ENCODE results near the gene ANKRD36C. TPM values are rescaled to one million over a fixed set of nuclear protein-coding genes. Genes with fewer than 3 reads are reported as not detected.
"Not testable (repeated sequence)": the region's sequence is repeated elsewhere in the genome, so short reads cannot be mapped to it uniquely, and the experiment has no call there.

The ANKRD36C gene
- total and polyA plus RNA-seq, 4 donors: 17.6 to 144 (median 69.1) TPM

- not testable (repeated sequence) for DNase-seq (ENCODE audit: low read depth in 4 of 6, low spot score in 6 of 6); H3K36me3 ChIP-seq (ENCODE audit: control insufficient read depth, insufficient read depth, low read length); H3K27ac ChIP-seq (ENCODE audit: low read depth, low read length); H3K4me3 ChIP-seq (ENCODE audit: low read depth, low read length); H3K9me3 ChIP-seq (ENCODE audit: control insufficient read depth, insufficient read depth, low read length); H3K4me1 ChIP-seq (ENCODE audit: control insufficient read depth, insufficient read depth, low read length); H3K27me3 ChIP-seq (ENCODE audit: control insufficient read depth, insufficient read depth, low read length)
- WGBS (ENCODE audit: insufficient coverage): no CpG with 5 or more reads among the region's 1 CpG
Observed at GRCh38 chr2:95917007-95917406, 74.6 kb downstream of the ANKRD36C start.

- not testable (repeated sequence) for H3K4me1 ChIP-seq (ENCODE audit: control insufficient read depth, insufficient read depth, low read length); DNase-seq (ENCODE audit: low read depth in 4 of 6, low spot score in 6 of 6); H3K27me3 ChIP-seq (ENCODE audit: control insufficient read depth, insufficient read depth, low read length); H3K9me3 ChIP-seq (ENCODE audit: control insufficient read depth, insufficient read depth, low read length); H3K27ac ChIP-seq (ENCODE audit: low read depth, low read length); H3K4me3 ChIP-seq (ENCODE audit: low read depth, low read length); H3K36me3 ChIP-seq (ENCODE audit: control insufficient read depth, insufficient read depth, low read length)
Observed at GRCh38 chr2:95915131-95915530, 76.5 kb downstream of the ANKRD36C start.

GRCh38 chr2:95911431-95911830 is 80.2 kb downstream of the ANKRD36C start:
- H3K4me3 ChIP-seq (ENCODE audit: low read depth, low read length): not testable (repeated sequence)
- DNase-seq (ENCODE audit: low read depth in 4 of 6, low spot score in 6 of 6): peak in 3 of 6 donors; percentile 0 to 47 (median 23)

GRCh38 chr2:95894443-95894842 is 97.2 kb downstream of the ANKRD36C start:
- not testable (repeated sequence) for H3K4me1 ChIP-seq (ENCODE audit: control insufficient read depth, insufficient read depth, low read length); H3K9me3 ChIP-seq (ENCODE audit: control insufficient read depth, insufficient read depth, low read length); H3K4me3 ChIP-seq (ENCODE audit: low read depth, low read length); H3K27ac ChIP-seq (ENCODE audit: low read depth, low read length); H3K27me3 ChIP-seq (ENCODE audit: control insufficient read depth, insufficient read depth, low read length); DNase-seq (ENCODE audit: low read depth in 4 of 6, low spot score in 6 of 6); H3K36me3 ChIP-seq (ENCODE audit: control insufficient read depth, insufficient read depth, low read length)
- no CpG with 5 or more reads among the region's 2 CpGs for WGBS (ENCODE audit: insufficient coverage)

More at GRCh38 chr2:95911431-95911830, 80.2 kb downstream of the ANKRD36C start:
- not testable (repeated sequence) for H3K27ac ChIP-seq (ENCODE audit: low read depth, low read length); H3K36me3 ChIP-seq (ENCODE audit: control insufficient read depth, insufficient read depth, low read length); H3K27me3 ChIP-seq (ENCODE audit: control insufficient read depth, insufficient read depth, low read length); H3K9me3 ChIP-seq (ENCODE audit: control insufficient read depth, insufficient read depth, low read length); H3K4me1 ChIP-seq (ENCODE audit: control insufficient read depth, insufficient read depth, low read length)
- 76% methylated on average over 3 of the region's 5 CpGs for WGBS (ENCODE audit: insufficient coverage)

GRCh38 chr2:95867929-95868328 is 123.7 kb downstream of the ANKRD36C start:
- H3K9me3 ChIP-seq (ENCODE audit: control insufficient read depth, insufficient read depth, low read length); H3K4me1 ChIP-seq (ENCODE audit: control insufficient read depth, insufficient read depth, low read length); H3K4me3 ChIP-seq (ENCODE audit: low read depth, low read length); H3K36me3 ChIP-seq (ENCODE audit: control insufficient read depth, insufficient read depth, low read length); H3K27ac ChIP-seq (ENCODE audit: low read depth, low read length); DNase-seq (ENCODE audit: low read depth in 4 of 6, low spot score in 6 of 6); H3K27me3 ChIP-seq (ENCODE audit: control insufficient read depth, insufficient read depth, low read length): not testable (repeated sequence)
- no CpG with 5 or more reads among the region's 1 CpG for WGBS (ENCODE audit: insufficient coverage)

- not testable (repeated sequence) for H3K27me3 ChIP-seq (ENCODE audit: control insufficient read depth, insufficient read depth, low read length); H3K4me1 ChIP-seq (ENCODE audit: control insufficient read depth, insufficient read depth, low read length); H3K27ac ChIP-seq (ENCODE audit: low read depth, low read length); H3K4me3 ChIP-seq (ENCODE audit: low read depth, low read length); H3K9me3 ChIP-seq (ENCODE audit: control insufficient read depth, insufficient read depth, low read length); H3K36me3 ChIP-seq (ENCODE audit: control insufficient read depth, insufficient read depth, low read length); DNase-seq (ENCODE audit: low read depth in 4 of 6, low spot score in 6 of 6)
- no CpG with 5 or more reads among the region's 2 CpGs for WGBS (ENCODE audit: insufficient coverage)
Observed at GRCh38 chr2:95867047-95867677, 124.5 kb downstream of the ANKRD36C start.

- WGBS (ENCODE audit: insufficient coverage): no CpG with 5 or more reads among the region's 3 CpGs
- H3K4me1 ChIP-seq (ENCODE audit: control insufficient read depth, insufficient read depth, low read length); DNase-seq (ENCODE audit: low read depth in 4 of 6, low spot score in 6 of 6); H3K36me3 ChIP-seq (ENCODE audit: control insufficient read depth, insufficient read depth, low read length); H3K27me3 ChIP-seq (ENCODE audit: control insufficient read depth, insufficient read depth, low read length); H3K4me3 ChIP-seq (ENCODE audit: low read depth, low read length); H3K27ac ChIP-seq (ENCODE audit: low read depth, low read length); H3K9me3 ChIP-seq (ENCODE audit: control insufficient read depth, insufficient read depth, low read length): not testable (repeated sequence)
Observed at GRCh38 chr2:95862121-95862520, 129.5 kb downstream of the ANKRD36C start.

- H3K36me3 ChIP-seq (ENCODE audit: control insufficient read depth, insufficient read depth, low read length): peaks cover 47% of the 10 kb centered on the region
- no peak for DNase-seq (ENCODE audit: low read depth in 4 of 6, low spot score in 6 of 6)
- no peaks in the 10 kb centered on the region for H3K27me3 ChIP-seq (ENCODE audit: control insufficient read depth, insufficient read depth, low read length)
- H3K9me3 ChIP-seq (ENCODE audit: control insufficient read depth, insufficient read depth, low read length): no peaks in the 10 kb centered on the region
- no peak overlapping the region for H3K4me3 ChIP-seq (ENCODE audit: low read depth, low read length)
- no peak overlapping the region for H3K27ac ChIP-seq (ENCODE audit: low read depth, low read length)
- H3K4me1 ChIP-seq (ENCODE audit: control insufficient read depth, insufficient read depth, low read length): no peaks in the 10 kb centered on the region
- no CpG with 5 or more reads among the region's 8 CpGs for WGBS (ENCODE audit: insufficient coverage)
Observed at GRCh38 chr2:95836151-95836550, 155.5 kb downstream of the ANKRD36C start.

- H3K4me3 ChIP-seq (ENCODE audit: low read depth, low read length); H3K27ac ChIP-seq (ENCODE audit: low read depth, low read length); H3K9me3 ChIP-seq (ENCODE audit: control insufficient read depth, insufficient read depth, low read length); H3K4me1 ChIP-seq (ENCODE audit: control insufficient read depth, insufficient read depth, low read length); DNase-seq (ENCODE audit: low read depth in 4 of 6, low spot score in 6 of 6); H3K27me3 ChIP-seq (ENCODE audit: control insufficient read depth, insufficient read depth, low read length): not testable (repeated sequence)
- H3K36me3 ChIP-seq (ENCODE audit: control insufficient read depth, insufficient read depth, low read length): peaks cover 53% of the 10 kb centered on the region
- WGBS (ENCODE audit: insufficient coverage): 98% methylated on average over 8 of the region's 12 CpGs
Observed at GRCh38 chr2:95834077-95835013, 157.3 kb downstream of the ANKRD36C start.

- WGBS (ENCODE audit: insufficient coverage): no CpG with 5 or more reads among the region's 3 CpGs
Observed at GRCh38 chr2:95824218-95824617, 167.4 kb downstream of the ANKRD36C start.

More at GRCh38 chr2:95824218-95824617, 167.4 kb downstream of the ANKRD36C start:
- not testable (repeated sequence) for H3K4me3 ChIP-seq (ENCODE audit: low read depth, low read length); H3K4me1 ChIP-seq (ENCODE audit: control insufficient read depth, insufficient read depth, low read length); DNase-seq (ENCODE audit: low read depth in 4 of 6, low spot score in 6 of 6); H3K9me3 ChIP-seq (ENCODE audit: control insufficient read depth, insufficient read depth, low read length); H3K36me3 ChIP-seq (ENCODE audit: control insufficient read depth, insufficient read depth, low read length); H3K27me3 ChIP-seq (ENCODE audit: control insufficient read depth, insufficient read depth, low read length); H3K27ac ChIP-seq (ENCODE audit: low read depth, low read length)

Measured in spinal cord (tissue), 10 donors.